IMR-90 (cell line): Measurements from ENCODE around the gene STAT5B. TPM values are rescaled to one million over a fixed set of nuclear protein-coding genes. Genes with fewer than 3 reads are reported as not detected.
A peak's percentile ranks its signal among the peaks of the same experiment; 100 is the strongest.

ENCODE experiments used
- ATAC-seq: fragments of 200-7000 bp; cut with Tn5 transposase; 2 replicates; pipeline ENCODE4 v1.9.1; 2020; ENCODE audit warnings: low read depth, mild to moderate bottlenecking, moderate library complexity
- BruUV-seq: library from RNA; stranded (reverse); fragments of 400-500 nt; replicated peaks from 2 replicates; lab custom pipeline; 2021; lab: Mats Ljungman, UMichigan
- CTCF ChIA-PET: fragments of 300-600 bp; formaldehyde crosslinking; extraction: SDS; loops from one replicate; lab custom pipeline; 2021; ENCODE audit warnings: antibody characterized with exemption; lab: Yijun Ruan, JAX
- POLR2A ChIA-PET: fragments of 300-600 bp; sonication (Branson Sonifier 250); formaldehyde crosslinking; loops from one replicate; lab custom pipeline; 2022; ENCODE audit warnings: antibody characterized with exemption; ENCODE audit not compliant: unreplicated experiment; lab: Charles Lee
- DNase-seq: peaks from one replicate; pipeline ENCODE4 v3.0.0; 2013
- H2AFZ ChIP-seq: replicated peaks from 2 replicates; pipeline ENCODE3; 2013; ENCODE audit warnings: low read length, mild to moderate bottlenecking; ENCODE audit not compliant: poor library complexity
- H2AK5ac ChIP-seq: 2 replicates; pipeline ENCODE4 v1.6.1; 2013; ENCODE audit warnings: low read depth, low read length, inconsistent platforms
- H2AK9ac ChIP-seq: replicated peaks from 2 replicates; pipeline ENCODE3; 2013; ENCODE audit warnings: mild to moderate bottlenecking, low read depth, low read length, moderate library complexity; ENCODE audit not compliant: poor library complexity
- H2BK120ac ChIP-seq: 2 replicates; pipeline ENCODE4 v1.6.1; 2013; ENCODE audit warnings: low read depth, low read length, inconsistent platforms
- H2BK15ac ChIP-seq: 3 replicates; pipeline ENCODE4 v1.6.1; 2013; ENCODE audit warnings: low read depth, low read length, inconsistent platforms
- H2BK20ac ChIP-seq: 2 replicates; pipeline ENCODE4 v1.6.1; 2013; ENCODE audit warnings: low read depth, mild to moderate bottlenecking, inconsistent platforms, low read length, moderate library complexity
- H2BK5ac ChIP-seq: 2 replicates; pipeline ENCODE4 v1.6.1; 2013; ENCODE audit warnings: mild to moderate bottlenecking, low read depth, low read length, inconsistent platforms; ENCODE audit not compliant: poor library complexity, severe bottlenecking
- H3K14ac ChIP-seq: replicated peaks from 2 replicates; pipeline ENCODE4 v1.6.1; 2013; ENCODE audit warnings: low read depth, low read length, inconsistent platforms
- H3K18ac ChIP-seq: 2 replicates; pipeline ENCODE4 v1.6.1; 2013; ENCODE audit warnings: low read depth, low read length, control low read depth
- H3K23ac ChIP-seq: 2 replicates; pipeline ENCODE4 v1.6.1; 2013; ENCODE audit warnings: low read depth, low read length, inconsistent platforms
- H3K27ac ChIP-seq: 2 replicates; pipeline ENCODE4 v1.5.1; 2013; ENCODE audit warnings: mild to moderate bottlenecking, control low read depth, low read length; ENCODE audit not compliant: insufficient read depth
- H3K27me3 ChIP-seq: 2 replicates; pipeline ENCODE4 v1.6.1; 2013; ENCODE audit warnings: low read length; ENCODE audit not compliant: control insufficient read depth, insufficient read depth
- H3K36me3 ChIP-seq: 2 replicates; pipeline ENCODE4 v1.6.1; 2013; ENCODE audit warnings: low read length, mixed read lengths; ENCODE audit not compliant: control insufficient read depth, insufficient read depth
- H3K4ac ChIP-seq: 2 replicates; pipeline ENCODE4 v1.6.1; 2013; ENCODE audit warnings: low read depth, low read length, inconsistent platforms
- H3K4me1 ChIP-seq: 2 replicates; pipeline ENCODE4 v1.6.1; 2013; ENCODE audit warnings: low read length, mixed read lengths; ENCODE audit not compliant: control insufficient read depth, insufficient read depth
- H3K4me2 ChIP-seq: 2 replicates; pipeline ENCODE4 v1.6.1; 2013; ENCODE audit warnings: low read depth, mild to moderate bottlenecking, control low read depth, low read length, moderate library complexity
- H3K4me3 ChIP-seq: 2 replicates; pipeline ENCODE4 v1.5.1; 2013; ENCODE audit warnings: low read depth, mild to moderate bottlenecking, control low read depth, low read length, moderate library complexity; ENCODE audit not compliant: insufficient read depth
- H3K56ac ChIP-seq: 2 replicates; pipeline ENCODE4 v1.6.1; 2013; ENCODE audit warnings: low read length, inconsistent platforms; ENCODE audit not compliant: insufficient read depth; ENCODE audit errors: extremely low read depth
- H3K79me1 ChIP-seq, 2 experiments: 2 replicates each; pipeline ENCODE4 v1.6.1; 2013; ENCODE audit warnings: low read length in 2 of 2, inconsistent platforms in 1 of 2, low read depth in 1 of 2
- H3K9ac ChIP-seq: 2 replicates; pipeline ENCODE4 v1.6.1; 2013; ENCODE audit warnings: low read depth, low read length, control low read depth
- H3K9me1 ChIP-seq: 2 replicates; pipeline ENCODE4 v1.6.1; 2013; ENCODE audit warnings: low read length, inconsistent platforms; ENCODE audit not compliant: insufficient read depth
- H3K9me3 ChIP-seq: 2 replicates; pipeline ENCODE4 v1.6.1; 2013; ENCODE audit warnings: low read length; ENCODE audit not compliant: control insufficient read depth, insufficient read depth
- H4K20me1 ChIP-seq: 2 replicates; pipeline ENCODE4 v1.6.1; 2013; ENCODE audit warnings: low read length, inconsistent platforms; ENCODE audit not compliant: insufficient read depth
- H4K5ac ChIP-seq: 2 replicates; pipeline ENCODE4 v1.6.1; 2013; ENCODE audit warnings: mild to moderate bottlenecking, low read depth, low read length, control low read depth
- H4K8ac ChIP-seq, 2 experiments: 2 replicates each; pipeline ENCODE4 v1.6.1; 2013; ENCODE audit warnings: low read depth in 2 of 2, low read length in 2 of 2, control low read depth in 1 of 2, inconsistent platforms in 1 of 2
- H4K91ac ChIP-seq: 2 replicates; pipeline ENCODE4 v1.6.1; 2013; ENCODE audit warnings: low read depth, low read length, inconsistent platforms; ENCODE audit not compliant: insufficient read depth
- CEBPB ChIP-seq: IDR thresholded peaks from 2 replicates; pipeline ENCODE4 v1.6.1; 2012; ENCODE audit warnings: low read depth, low read length, improper control_type of control experiment
- ELK1 ChIP-seq: fragments of 150-350 bp; IDR thresholded peaks from 2 replicates; pipeline ENCODE4 v1.6.1; 2016; ENCODE audit warnings: low read depth, mild to moderate bottlenecking, low read length, moderate library complexity, borderline replicate concordance
- FOS ChIP-seq: fragments of 150-350 bp; IDR thresholded peaks from 2 replicates; pipeline ENCODE4 v1.6.1; 2016; ENCODE audit warnings: low read depth, low read length
- RCOR1 ChIP-seq: IDR thresholded peaks from 2 replicates; pipeline ENCODE4 v1.6.1; 2012; ENCODE audit warnings: mild to moderate bottlenecking, low read length, improper control_type of control experiment; ENCODE audit not compliant: insufficient replicate concordance
- USF2 ChIP-seq: fragments of 150-350 bp; IDR thresholded peaks from 2 replicates; pipeline ENCODE4 v1.6.1; 2017; ENCODE audit warnings: mild to moderate bottlenecking, antibody characterized with exemption, low read length, low read depth
- WGBS, 2 experiments: methylation state at CpG; one replicate each; pipeline versions ENCODE4 v1.1.5 to v1.1.7; 2013; ENCODE audit warnings: missing lambda C conversion rate in 2 of 2; ENCODE audit not compliant: insufficient read length in 1 of 2; ENCODE audit errors: extremely low coverage in 2 of 2; 5-methylcytosine and 5-hydroxymethylcytosine counted together
- dilution Hi-C: fragments of 300-500 bp; cut with HindIII; formaldehyde crosslinking; loops from one replicate; pipeline ENCODE4 v1.14.3; 2018; ENCODE audit warnings: low sequenced_read_pairs; ENCODE audit not compliant: unreplicated experiment
- in situ Hi-C: fragments of 300-500 bp; cut with MboI; formaldehyde crosslinking; loops from 3 replicates; pipeline ENCODE4 v1.14.3; 2019; ENCODE audit warnings: low sequenced_read_pairs, inconsistent platforms, mixed read lengths
- intact Hi-C: fragments of 100-400 bp; cut with micrococcal nuclease; formaldehyde crosslinking; loops from 2 replicates; pipeline ENCODE4 v1.10.0; 2022
- polyA plus RNA-seq, 3 experiments: library from polyadenylated mRNA; depleted of rRNA; stranded (reverse); fragments of >200 nt; gene quantifications; 2 replicates each; pipeline ENCODE4 v1.2.3, GENCODE V29; 2012; ENCODE audit warnings: low replicate concordance in 1 of 3
- total RNA-seq: library from RNA; depleted of rRNA; stranded (reverse); fragments of >200 nt; gene quantifications from 2 replicates; pipeline ENCODE4 v1.2.3, GENCODE V29; 2012

The STAT5B gene
- total and polyA plus RNA-seq, 2 of the 4 experiments (the other 2 are of a cell fraction), result 24.4 to 29.6 TPM

GRCh38 chr17:42309986-42310786 lies 34.0 kb upstream of the STAT5B start:
- Histone ChIP-seq H2BK15ac (no peak overlapping the region), H4K8ac (no peak overlapping the region), H2BK120ac (no peak overlapping the region), H3K27me3 (no peaks in the 10 kb centered on the region), H2BK20ac (no peak overlapping the region), H4K20me1 (no peaks in the 10 kb centered on the region), H3K9me3 (no peaks in the 10 kb centered on the region), H3K56ac (no peak overlapping the region), H3K4me2 (no peak overlapping the region), H2AK5ac (peak overlapping the region; percentile 56; the same call in 1 of the 2 replicates), H4K5ac (no peak overlapping the region), H3K9me1 (no peaks in the 10 kb centered on the region), H3K4me3 (no peak overlapping the region), H4K91ac (no peak overlapping the region), H3K4me1 (peaks cover 11% of the 10 kb centered on the region), H3K27ac (peak overlapping the region; percentile 18; the same call in 1 of the 2 replicates), H3K18ac (no peak overlapping the region), H3K79me1 (0 out of 4 replicates have a peak, but pooled peaks cover 0 to 5% of the 10 kb centered on the region in 2 experiments), H3K14ac (no peak overlapping the region), H3K9ac (no peak overlapping the region), H3K36me3 (peaks cover 23% of the 10 kb centered on the region), H2BK5ac (no peak overlapping the region), H2AFZ (no peak overlapping the region), H2AK9ac (no peak overlapping the region), H3K23ac (no peak overlapping the region), H3K4ac (no peak overlapping the region)
- 88% methylated on average over 8 of the region's 19 CpGs; no CpG with 5 or more reads in 1 of the 2 experiments for WGBS, 2 experiments
- POLR2A ChIA-PET, result interaction anchor here (0.6 kb wide), 2 partner anchors 206 to 291 kb away, joined by 3 to 13 read pairs; partner anchors contain the start of gene NKIRAS2
- intact Hi-C loops (loop anchor here (2.0 kb wide), 1 partner anchor 87 kb away; no protein-coding TSS in a partner anchor), dilution Hi-C loops (no loop called here), in situ Hi-C loops (no loop called here)
- ATAC-seq (no peak), DNase-seq (no peak)
- TF ChIP-seq RCOR1 (no peak), ELK1 (no peak), CEBPB (no peak), FOS (no peak), USF2 (no peak)
- CTCF ChIA-PET, result interaction anchor here (0.7 to 1.1 kb wide), 2 partner anchors 51 to 217 kb away, joined by 3 read pairs; no protein-coding TSS in a partner anchor
- no TSS peak for BruUV-seq
